RWPE2 (cell line): ENCODE measurements around the gene CARD11.

Source experiments
- ATAC-seq: fragments of 200-7000 bp; cut with Tn5 transposase; 3 replicates; pipeline ENCODE4 v1.9.1; 2021; ENCODE audit warnings: low read depth
- DNase-seq: peaks from one replicate; pipeline ENCODE4 v3.0.0-alpha.2; 2020; ENCODE audit warnings: low spot score
- H3K27ac ChIP-seq: fragments of 450-650 bp; 2 replicates; pipeline ENCODE4 v1.5.1; 2017; ENCODE audit warnings: mild to moderate bottlenecking; ENCODE audit not compliant: poor library complexity, severe bottlenecking
- H3K27me3 ChIP-seq: fragments of 250-450 bp; sonication (Bioruptor Pico); 2 replicates; pipeline ENCODE4 v1.5.1; 2021; ENCODE audit warnings: mild to moderate bottlenecking, moderate library complexity; ENCODE audit not compliant: insufficient read depth, poor library complexity, severe bottlenecking
- H3K36me3 ChIP-seq: fragments of 250-450 bp; sonication (Bioruptor Pico); 2 replicates; pipeline ENCODE4 v1.5.1; 2020; ENCODE audit warnings: low read depth, mild to moderate bottlenecking, moderate library complexity
- H3K4me1 ChIP-seq: fragments of 250-450 bp; sonication (Bioruptor Pico); 2 replicates; pipeline ENCODE4 v1.5.1; 2021; ENCODE audit warnings: mild to moderate bottlenecking, moderate library complexity; ENCODE audit not compliant: insufficient read depth, poor library complexity, severe bottlenecking
- H3K4me3 ChIP-seq: fragments of 250-450 bp; sonication (Bioruptor Pico); 2 replicates; pipeline ENCODE4 v1.5.1; 2021; ENCODE audit warnings: mild to moderate bottlenecking, moderate library complexity; ENCODE audit not compliant: severe bottlenecking
- H3K9me3 ChIP-seq: fragments of 250-450 bp; sonication (Bioruptor Pico); 2 replicates; pipeline ENCODE4 v1.5.1; 2021; ENCODE audit warnings: mild to moderate bottlenecking, moderate library complexity; ENCODE audit not compliant: severe bottlenecking
- TF ChIP-seq, protein P1 (sequence below): fragments of 450-650 bp; IDR thresholded peaks from one replicate; pipeline ENCODE4 v1.5.1; 2017; ENCODE audit warnings: mild to moderate bottlenecking, moderate library complexity; ENCODE audit not compliant: poor library complexity, severe bottlenecking

Gene CARD11

DNA sequence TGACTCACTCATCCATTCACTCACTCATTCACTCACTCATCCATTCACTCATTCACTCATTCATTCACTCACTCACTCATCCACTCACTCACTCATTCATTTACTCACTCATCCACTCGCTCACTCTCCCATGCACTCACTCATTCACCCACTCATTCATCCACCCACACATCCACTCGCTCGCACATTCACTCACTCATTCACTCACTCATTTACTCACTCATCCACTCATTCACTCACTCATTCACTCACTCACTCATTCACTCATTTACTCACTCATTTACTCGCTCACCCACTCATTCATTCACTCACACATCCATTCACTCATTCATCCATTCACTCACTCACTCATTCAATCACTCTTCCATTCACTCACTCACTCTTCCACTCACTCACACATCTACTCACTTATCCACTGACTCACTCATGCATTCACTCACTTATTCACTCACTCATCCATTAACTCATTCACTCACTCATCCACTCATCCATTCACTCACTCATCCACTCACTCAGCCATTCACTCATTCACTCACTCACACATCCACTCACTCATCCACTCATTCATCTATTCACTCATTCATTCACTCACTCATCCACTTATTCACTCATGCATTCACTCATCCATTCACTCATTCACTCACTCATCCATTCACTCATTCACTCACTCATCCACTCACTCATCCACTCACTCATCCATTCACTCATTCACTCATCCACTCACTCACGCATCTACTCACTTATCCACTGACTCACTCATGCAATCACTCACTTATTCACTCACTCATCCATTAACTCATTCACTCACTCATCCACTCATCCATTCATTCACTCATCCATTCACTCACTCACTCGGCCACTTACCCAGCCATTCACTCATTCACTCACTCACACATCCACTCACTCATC lies 74.0 kb downstream of the CARD11 start:
- H3K27ac ChIP-seq: no peak overlapping the region
- no peaks in the 10 kb centered on the region for H3K4me1 ChIP-seq
- no peaks in the 10 kb centered on the region for H3K27me3 ChIP-seq
- no peak for DNase-seq
- no peak for ATAC-seq
- H3K36me3 ChIP-seq: no peaks in the 10 kb centered on the region
- TF ChIP-seq, protein P1, sequence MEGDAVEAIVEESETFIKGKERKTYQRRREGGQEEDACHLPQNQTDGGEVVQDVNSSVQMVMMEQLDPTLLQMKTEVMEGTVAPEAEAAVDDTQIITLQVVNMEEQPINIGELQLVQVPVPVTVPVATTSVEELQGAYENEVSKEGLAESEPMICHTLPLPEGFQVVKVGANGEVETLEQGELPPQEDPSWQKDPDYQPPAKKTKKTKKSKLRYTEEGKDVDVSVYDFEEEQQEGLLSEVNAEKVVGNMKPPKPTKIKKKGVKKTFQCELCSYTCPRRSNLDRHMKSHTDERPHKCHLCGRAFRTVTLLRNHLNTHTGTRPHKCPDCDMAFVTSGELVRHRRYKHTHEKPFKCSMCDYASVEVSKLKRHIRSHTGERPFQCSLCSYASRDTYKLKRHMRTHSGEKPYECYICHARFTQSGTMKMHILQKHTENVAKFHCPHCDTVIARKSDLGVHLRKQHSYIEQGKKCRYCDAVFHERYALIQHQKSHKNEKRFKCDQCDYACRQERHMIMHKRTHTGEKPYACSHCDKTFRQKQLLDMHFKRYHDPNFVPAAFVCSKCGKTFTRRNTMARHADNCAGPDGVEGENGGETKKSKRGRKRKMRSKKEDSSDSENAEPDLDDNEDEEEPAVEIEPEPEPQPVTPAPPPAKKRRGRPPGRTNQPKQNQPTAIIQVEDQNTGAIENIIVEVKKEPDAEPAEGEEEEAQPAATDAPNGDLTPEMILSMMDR: no peak
- H3K4me3 ChIP-seq: no peak overlapping the region
- no peaks in the 10 kb centered on the region for H3K9me3 ChIP-seq

DNA sequence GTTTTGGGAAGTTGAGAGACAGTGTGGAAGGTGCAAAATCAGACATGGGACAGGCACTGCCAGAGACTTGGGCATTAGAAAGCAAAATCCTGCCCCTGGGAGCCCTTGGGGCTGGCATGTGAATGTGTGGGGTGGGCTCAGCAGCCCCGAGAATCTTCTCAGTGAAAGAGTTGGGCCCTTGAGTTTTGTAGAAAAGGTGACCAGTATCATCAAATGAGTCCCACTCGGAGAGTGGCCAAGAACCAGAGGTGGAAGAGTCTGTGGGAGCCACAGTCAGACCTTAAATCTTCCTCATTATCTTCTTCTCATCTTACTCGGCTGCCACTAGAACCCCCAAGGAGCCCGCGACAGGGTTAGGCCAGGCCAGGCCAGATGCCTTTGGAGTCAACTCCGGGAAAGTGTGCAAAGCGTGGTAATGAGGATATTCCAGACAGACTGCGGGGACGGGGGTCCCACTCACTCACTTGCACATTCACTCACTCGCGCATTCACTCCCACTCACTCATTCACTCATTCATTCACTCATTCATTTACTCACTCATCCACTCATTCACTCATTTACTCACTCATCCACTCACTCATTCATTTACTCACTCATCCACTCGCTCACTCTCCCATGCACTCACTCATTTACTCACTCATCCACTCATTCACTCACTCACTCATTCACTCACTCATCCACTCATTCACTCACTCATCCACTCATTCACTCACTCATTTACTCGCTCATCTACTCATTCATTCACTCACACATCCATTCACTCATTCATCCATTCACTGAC lies 74.9 kb downstream of the CARD11 start:
- H3K4me1 ChIP-seq: no peaks in the 10 kb centered on the region
- H3K36me3 ChIP-seq: no peaks in the 10 kb centered on the region
- ATAC-seq: no peak
- no peak overlapping the region for H3K27ac ChIP-seq
- no peaks in the 10 kb centered on the region for H3K27me3 ChIP-seq
- no peak overlapping the region for H3K4me3 ChIP-seq
- H3K9me3 ChIP-seq: no peaks in the 10 kb centered on the region
- no peak for DNase-seq
- TF ChIP-seq, protein P1: no peak

DNA sequence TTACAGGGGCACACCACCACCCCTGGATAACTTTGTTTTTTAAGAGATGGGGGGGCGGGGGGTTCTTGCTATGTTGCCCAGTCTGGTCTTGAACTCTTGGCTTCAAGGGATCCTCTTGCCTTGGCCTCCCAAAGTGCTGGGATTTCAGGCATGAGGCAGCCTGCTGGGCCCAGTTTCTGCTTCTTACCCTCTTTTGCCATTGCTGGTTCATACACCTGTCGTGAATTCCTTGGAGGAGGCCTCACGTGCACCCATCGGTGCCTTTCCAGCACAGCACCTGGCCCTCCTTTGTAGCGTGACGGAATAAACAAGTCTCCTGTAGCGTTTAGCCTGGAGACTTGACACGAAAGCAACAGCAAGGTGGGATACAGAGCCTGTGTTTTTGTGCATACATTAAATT lies 75.5 kb downstream of the CARD11 start:
- TF ChIP-seq, protein P1: no peak
- no peaks in the 10 kb centered on the region for H3K4me1 ChIP-seq
- H3K27me3 ChIP-seq: no peaks in the 10 kb centered on the region
- H3K9me3 ChIP-seq: no peaks in the 10 kb centered on the region
- no peak overlapping the region for H3K27ac ChIP-seq
- ATAC-seq (no peak), DNase-seq (no peak)
- H3K4me3 ChIP-seq: no peak overlapping the region
- no peaks in the 10 kb centered on the region for H3K36me3 ChIP-seq

DNA sequence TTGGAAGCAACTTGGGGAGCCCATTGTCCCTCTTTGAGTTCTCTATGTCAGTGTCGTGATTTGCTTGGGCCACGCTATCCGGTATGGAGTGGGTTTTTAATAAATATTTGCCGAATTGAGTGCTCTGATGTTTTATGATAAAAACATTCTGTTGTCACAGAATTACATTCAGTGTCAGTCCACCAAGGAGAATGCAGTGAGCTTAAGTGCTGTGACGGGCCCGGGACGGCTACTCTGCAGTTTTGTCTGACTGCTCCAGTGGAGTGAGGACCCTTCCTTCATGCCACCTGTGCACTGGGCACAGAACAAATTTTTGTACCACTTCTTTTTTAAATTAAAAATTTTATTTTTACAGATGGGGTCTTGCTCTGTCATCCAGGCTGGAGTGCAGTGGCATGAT lies 76.0 kb downstream of the CARD11 start:
- DNase-seq (no peak), ATAC-seq (no peak)
- H3K4me1 ChIP-seq: no peaks in the 10 kb centered on the region
- H3K9me3 ChIP-seq: no peaks in the 10 kb centered on the region
- TF ChIP-seq, protein P1: no peak
- no peak overlapping the region for H3K27ac ChIP-seq
- no peaks in the 10 kb centered on the region for H3K27me3 ChIP-seq
- H3K4me3 ChIP-seq: no peak overlapping the region
- H3K36me3 ChIP-seq: no peaks in the 10 kb centered on the region
